HepG2 (cell line): ENCODE data around the gene APPBP2. TPM values are rescaled to one million over a fixed set of nuclear protein-coding genes. Genes with fewer than 3 reads are reported as not detected.
A peak's percentile ranks its signal among the peaks of the same experiment; 100 is the strongest.

Source experiments
- BCL3 ChIP-seq: sonication (generic); formaldehyde crosslinking; IDR thresholded peaks from 2 replicates; pipeline ENCODE4 v1.5.1; 2020; ENCODE audit warnings: mild to moderate bottlenecking, missing genetic modification reagents, moderate library complexity
- ELF1 ChIP-seq: sonication (generic); formaldehyde crosslinking; IDR thresholded peaks from 2 replicates; pipeline ENCODE4 v1.4.0; 2020; ENCODE audit warnings: missing genetic modification reagents
- EP300 ChIP-seq, 3 experiments: sonication (generic) in 1 of 3; formaldehyde crosslinking in 1 of 3; IDR thresholded peaks; 2 replicates each; pipeline versions ENCODE4 v1.5.1 to v1.6.1; 2011 to 2020; ENCODE audit warnings: low read depth in 2 of 3, low read length in 2 of 3, borderline replicate concordance in 1 of 3, improper control_type of control experiment in 1 of 3, mild to moderate bottlenecking in 1 of 3, missing genetic modification reagents in 1 of 3, moderate library complexity in 1 of 3
- FOXK1 ChIP-seq: sonication (generic); formaldehyde crosslinking; IDR thresholded peaks from 2 replicates; pipeline ENCODE4 v1.4.0; 2020; ENCODE audit warnings: low read depth, missing genetic modification reagents, borderline replicate concordance
- GATAD1 ChIP-seq: IDR thresholded peaks from 2 replicates; pipeline ENCODE4 v1.6.1; 2016; ENCODE audit warnings: missing genetic modification reagents, missing compliant biosample characterization
- HDAC2 ChIP-seq: sonication (generic); formaldehyde crosslinking; IDR thresholded peaks from 2 replicates; pipeline ENCODE4 v1.4.0; 2020; ENCODE audit warnings: missing genetic modification reagents
- HMG20B ChIP-seq: conservative IDR thresholded peaks from 2 replicates; pipeline ENCODE4 v1.6.1; 2016; ENCODE audit warnings: missing genetic modification reagents, missing compliant biosample characterization
- MTERF4 ChIP-seq: sonication (generic); formaldehyde crosslinking; IDR thresholded peaks from 2 replicates; pipeline ENCODE4 v1.8.0; 2023; ENCODE audit warnings: mild to moderate bottlenecking, missing genetic modification reagents
- MXD1 ChIP-seq: sonication (generic); formaldehyde crosslinking; IDR thresholded peaks from 2 replicates; pipeline ENCODE4 v1.4.0; 2020; ENCODE audit warnings: mild to moderate bottlenecking, missing genetic modification reagents
- POGZ ChIP-seq: sonication (generic); formaldehyde crosslinking; IDR thresholded peaks from 2 replicates; pipeline ENCODE4 v1.4.0; 2020; ENCODE audit warnings: mild to moderate bottlenecking, missing genetic modification reagents
- POLR2A ChIP-seq, 2 experiments: IDR thresholded peaks; 2 replicates each; pipeline ENCODE4 v1.6.1; 2011; ENCODE audit warnings: low read depth in 2 of 2, low read length in 2 of 2, mild to moderate bottlenecking in 1 of 2, moderate library complexity in 1 of 2; ENCODE audit not compliant: insufficient read depth in 1 of 2
- RFXANK ChIP-seq: IDR thresholded peaks from 2 replicates; pipeline ENCODE4 v1.6.1; 2016
- SKI ChIP-seq: fragments of 450-650 bp; IDR thresholded peaks from one replicate; pipeline ENCODE4 v1.6.1; 2018; ENCODE audit warnings: mild to moderate bottlenecking; ENCODE audit not compliant: partially characterized antibody
- SMC3 ChIP-seq: IDR thresholded peaks from 2 replicates; pipeline ENCODE4 v1.6.1; 2011; ENCODE audit warnings: low read length, improper control_type of control experiment
- SP140L ChIP-seq: sonication (generic); formaldehyde crosslinking; IDR thresholded peaks from 2 replicates; pipeline ENCODE4 v1.4.0; 2020; ENCODE audit warnings: missing genetic modification reagents, borderline replicate concordance
- SP2 ChIP-seq: sonication (generic); formaldehyde crosslinking; IDR thresholded peaks from 2 replicates; pipeline ENCODE4 v1.5.1; 2020; ENCODE audit warnings: mild to moderate bottlenecking, missing genetic modification reagents
- TFAP4 ChIP-seq: sonication (generic); IDR thresholded peaks from 2 replicates; pipeline ENCODE4 v1.6.1; 2016; ENCODE audit warnings: low read depth, borderline replicate concordance
- XBP1 ChIP-seq: sonication (generic); formaldehyde crosslinking; IDR thresholded peaks from 2 replicates; pipeline ENCODE4 v1.5.0; 2020; ENCODE audit warnings: missing genetic modification reagents
- ZMAT3 ChIP-seq: sonication (generic); formaldehyde crosslinking; conservative IDR thresholded peaks from 2 replicates; pipeline ENCODE4 v1.7.0; 2021; ENCODE audit warnings: missing genetic modification reagents
- ZNF10 ChIP-seq: sonication (generic); formaldehyde crosslinking; IDR thresholded peaks from 2 replicates; pipeline ENCODE4 v1.4.0; 2020; ENCODE audit warnings: mild to moderate bottlenecking, low read depth, missing genetic modification reagents, borderline replicate concordance
- ZNF292 ChIP-seq: sonication (generic); formaldehyde crosslinking; IDR thresholded peaks from 2 replicates; pipeline ENCODE4 v1.8.1; 2022; ENCODE audit warnings: mild to moderate bottlenecking, low read depth, missing genetic modification reagents, borderline replicate concordance
- ZNF468 ChIP-seq: sonication (generic); formaldehyde crosslinking; IDR thresholded peaks from 2 replicates; pipeline ENCODE4 v1.8.0; 2022; ENCODE audit warnings: mild to moderate bottlenecking, moderate library complexity, missing genetic modification reagents
- polyA plus RNA-seq, 8 experiments: library from polyadenylated mRNA; depleted of rRNA in 3 of 8; stranded (reverse) in 7 of 8; unstranded in 1 of 8; fragments of >200 nt; fragmentation: Illumina TruSeq in 4 of 8; extraction: Trizol in 4 of 8; gene quantifications; 2 replicates each; pipeline versions ENCODE4 v1.2.1 to v1.2.3, GENCODE V29; 2011 to 2016; ENCODE audit warnings: low read depth in 4 of 8, missing spikeins in 1 of 8, mixed read lengths in 1 of 8; ENCODE audit not compliant: insufficient read depth in 1 of 8
- total RNA-seq, 5 experiments: library from RNA; depleted of rRNA; stranded (reverse); fragments of >200 nt; fragmentation: Illumina TruSeq; extraction: Trizol; gene quantifications; 2 replicates each; pipeline ENCODE4 v1.2.3, GENCODE V29; 2016; ENCODE audit warnings: low read depth in 1 of 5

Gene APPBP2
- total and polyA plus RNA-seq, 2 of the 13 experiments (the other 11 are each of a cell fraction or from before 2014, with no cell fraction given): 17.5 to 45.8 TPM

- TF ChIP-seq MXD1 (CRISPR knock-in tag) (0 out of 2 replicates have a peak, but pooled peaks have one; percentile 55), ZNF10 (CRISPR knock-in tag) (no peak), BCL3 (peak; percentile 77; the same call in 1 of the 2 replicates), SKI (peak; percentile 27), SP140L (CRISPR knock-in tag) (no peak), ZMAT3 (CRISPR knock-in tag) (peak; percentile 83; the same call in 1 of the 2 replicates), FOXK1 (CRISPR knock-in tag) (peak; percentile 26; the same call in 1 of the 2 replicates), SMC3 (peak; percentile 36; the same call in 1 of the 2 replicates), ZNF468 (CRISPR knock-in tag) (no peak), HMG20B (0 out of 2 replicates have a peak, but pooled peaks have one; percentile 1), GATAD1 (CRISPR knock-in tag) (peak; percentile 28; the same call in 1 of the 2 replicates), TFAP4 (peak; percentile 78; the same call in 1 of the 2 replicates), HDAC2 (CRISPR knock-in tag) (peak; percentile 95), ZNF292 (CRISPR knock-in tag) (peak; percentile 64; the same call in 1 of the 2 replicates), RFXANK (0 out of 2 replicates have a peak, but pooled peaks have one; percentile 53), SP2 (peak; percentile 27; the same call in 1 of the 2 replicates), ELF1 (peak; percentile 76), POGZ (peak; percentile 84), MTERF4 (CRISPR knock-in tag) (peak; percentile 66; the same call in 1 of the 2 replicates), EP300 (IDR thresholded peaks at IDR 0.05; ENCODE audit: low read depth in 2 of 2, low read length in 2 of 2) (peak; percentile 40 to 68; a peak in 2 of 4 replicates), EP300 (CRISPR knock-in tag; IDR thresholded peaks at IDR 0.05; ENCODE audit: borderline replicate concordance) (no peak; the same call in none of the 2 replicates), POLR2A (IDR thresholded peaks at IDR 0.05; ENCODE audit: insufficient read depth in 1 of 2, low read depth in 2 of 2, low read length in 2 of 2) (peak; percentile 62 to 87), XBP1 (CRISPR knock-in tag) (no peak)
These were observed 34.2 kb upstream of the APPBP2 start (continued) for GRCh38 chr17:60559995-60560859.
